ENCODE measurements around the gene KCNMA1. TPM values are rescaled to one million over a fixed set of nuclear protein-coding genes. Genes with fewer than 3 reads are reported as not detected.
"Not testable (repeated sequence)": the region's sequence is repeated elsewhere in the genome, so short reads cannot be mapped to it uniquely, and the experiment has no call there.

KCNMA1 gene
- total RNA-seq, 1 donor from 2014 or later: 0.21 TPM

GRCh38 chr10:77673101-77673500, 35.5 kb upstream of the KCNMA1 start:
- intact Hi-C loops (cut with micrococcal nuclease): no loop called here
- no peak overlapping the region for H3K4me3 Mint-ChIP-seq (ENCODE audit: low read depth)
- H3K9me3 Mint-ChIP-seq: no peaks in the 10 kb centered on the region
- H3K4me1 Mint-ChIP-seq (ENCODE audit: low read depth): no peaks in the 10 kb centered on the region
- no peak for DNase-seq (ENCODE audit: low spot score)
- no peaks in the 10 kb centered on the region for H3K36me3 Mint-ChIP-seq (ENCODE audit: low read depth)
- H3K27ac Mint-ChIP-seq: no peak overlapping the region
- peaks cover 5% of the 10 kb centered on the region for H3K27me3 Mint-ChIP-seq (ENCODE audit: low read depth)

GRCh38 chr10:77671594-77672252, 34.1 kb upstream of the KCNMA1 start:
- intact Hi-C loops (cut with micrococcal nuclease): no loop called here
- no peaks in the 10 kb centered on the region for H3K4me1 Mint-ChIP-seq (ENCODE audit: low read depth)
- H3K4me3 Mint-ChIP-seq (ENCODE audit: low read depth): no peak overlapping the region
- H3K27ac Mint-ChIP-seq: no peak overlapping the region
- DNase-seq (ENCODE audit: low spot score): no peak
- no peaks in the 10 kb centered on the region for H3K9me3 Mint-ChIP-seq
- H3K27me3 Mint-ChIP-seq (ENCODE audit: low read depth): peaks cover 4% of the 10 kb centered on the region
- no peaks in the 10 kb centered on the region for H3K36me3 Mint-ChIP-seq (ENCODE audit: low read depth)

- Mint-ChIP-seq H3K36me3 (ENCODE audit: low read depth) (no peaks in the 10 kb centered on the region), H3K27me3 (ENCODE audit: low read depth) (peaks cover 4% of the 10 kb centered on the region), H3K4me1 (ENCODE audit: low read depth) (no peaks in the 10 kb centered on the region), H3K27ac (no peak overlapping the region), H3K4me3 (ENCODE audit: low read depth) (no peak overlapping the region), H3K9me3 (no peaks in the 10 kb centered on the region)
- intact Hi-C loops (cut with micrococcal nuclease): no loop called here
- no peak for DNase-seq (ENCODE audit: low spot score)
These were observed 33.3 kb upstream of the KCNMA1 start for GRCh38 chr10:77670817-77671443.

GRCh38 chr10:77669892-77670291, 32.3 kb upstream of the KCNMA1 start:
- peaks cover 4% of the 10 kb centered on the region for H3K27me3 Mint-ChIP-seq (ENCODE audit: low read depth)
- no peak overlapping the region for H3K4me3 Mint-ChIP-seq (ENCODE audit: low read depth)
- no peaks in the 10 kb centered on the region for H3K9me3 Mint-ChIP-seq
- no peak overlapping the region for H3K27ac Mint-ChIP-seq
- DNase-seq (ENCODE audit: low spot score): no peak
- no peaks in the 10 kb centered on the region for H3K36me3 Mint-ChIP-seq (ENCODE audit: low read depth)
- no peaks in the 10 kb centered on the region for H3K4me1 Mint-ChIP-seq (ENCODE audit: low read depth)
- intact Hi-C loops (cut with micrococcal nuclease): no loop called here

GRCh38 chr10:77667426-77668324, 30.1 kb upstream of the KCNMA1 start:
- no peaks in the 10 kb centered on the region for H3K36me3 Mint-ChIP-seq (ENCODE audit: low read depth)
- H3K9me3 Mint-ChIP-seq: no peaks in the 10 kb centered on the region
- intact Hi-C loops (cut with micrococcal nuclease): no loop called here
- no peak for DNase-seq (ENCODE audit: low spot score)
- no peaks in the 10 kb centered on the region for H3K4me1 Mint-ChIP-seq (ENCODE audit: low read depth)
- H3K27me3 Mint-ChIP-seq (ENCODE audit: low read depth): no peaks in the 10 kb centered on the region
- H3K4me3 Mint-ChIP-seq (ENCODE audit: low read depth): no peak overlapping the region
- H3K27ac Mint-ChIP-seq: no peak overlapping the region

GRCh38 chr10:77666821-77667220, 29.2 kb upstream of the KCNMA1 start:
- Mint-ChIP-seq H3K27me3 (ENCODE audit: low read depth) (no peaks in the 10 kb centered on the region), H3K9me3 (no peaks in the 10 kb centered on the region), H3K27ac (no peak overlapping the region), H3K36me3 (ENCODE audit: low read depth) (no peaks in the 10 kb centered on the region), H3K4me1 (ENCODE audit: low read depth) (no peaks in the 10 kb centered on the region), H3K4me3 (ENCODE audit: low read depth) (no peak overlapping the region)
- intact Hi-C loops (cut with micrococcal nuclease): no loop called here
- DNase-seq (ENCODE audit: low spot score): no peak

- intact Hi-C loops (cut with micrococcal nuclease): no loop called here
- H3K4me3 Mint-ChIP-seq (ENCODE audit: low read depth): no peak overlapping the region
- no peaks in the 10 kb centered on the region for H3K9me3 Mint-ChIP-seq
- DNase-seq (ENCODE audit: low spot score): no peak
- no peaks in the 10 kb centered on the region for H3K4me1 Mint-ChIP-seq (ENCODE audit: low read depth)
- no peaks in the 10 kb centered on the region for H3K36me3 Mint-ChIP-seq (ENCODE audit: low read depth)
- no peaks in the 10 kb centered on the region for H3K27me3 Mint-ChIP-seq (ENCODE audit: low read depth)
- no peak overlapping the region for H3K27ac Mint-ChIP-seq
These were observed 27.1 kb upstream of the KCNMA1 start for GRCh38 chr10:77664696-77665095.

- H3K27ac Mint-ChIP-seq: no peak overlapping the region
- intact Hi-C loops (cut with micrococcal nuclease): no loop called here
- H3K9me3 Mint-ChIP-seq: no peaks in the 10 kb centered on the region
- no peaks in the 10 kb centered on the region for H3K4me1 Mint-ChIP-seq (ENCODE audit: low read depth)
- H3K27me3 Mint-ChIP-seq (ENCODE audit: low read depth): no peaks in the 10 kb centered on the region
- no peak for DNase-seq (ENCODE audit: low spot score)
- H3K36me3 Mint-ChIP-seq (ENCODE audit: low read depth): no peaks in the 10 kb centered on the region
- no peak overlapping the region for H3K4me3 Mint-ChIP-seq (ENCODE audit: low read depth)
These were observed 26.4 kb upstream of the KCNMA1 start for GRCh38 chr10:77664008-77664407.

GRCh38 chr10:77661674-77662073, 24.1 kb upstream of the KCNMA1 start:
- intact Hi-C loops (cut with micrococcal nuclease): no loop called here
- peaks cover 2% of the 10 kb centered on the region for H3K27me3 Mint-ChIP-seq (ENCODE audit: low read depth)
- H3K36me3 Mint-ChIP-seq (ENCODE audit: low read depth): no peaks in the 10 kb centered on the region
- H3K27ac Mint-ChIP-seq: no peak overlapping the region
- H3K9me3 Mint-ChIP-seq: no peaks in the 10 kb centered on the region
- no peak overlapping the region for H3K4me3 Mint-ChIP-seq (ENCODE audit: low read depth)
- H3K4me1 Mint-ChIP-seq (ENCODE audit: low read depth): no peaks in the 10 kb centered on the region
- DNase-seq (ENCODE audit: low spot score): no peak

- DNase-seq (ENCODE audit: low spot score): no peak
- H3K27ac Mint-ChIP-seq: no peak overlapping the region
- intact Hi-C loops (cut with micrococcal nuclease): no loop called here
- H3K36me3 Mint-ChIP-seq (ENCODE audit: low read depth): no peaks in the 10 kb centered on the region
- H3K27me3 Mint-ChIP-seq (ENCODE audit: low read depth): peaks cover 2% of the 10 kb centered on the region
- H3K4me3 Mint-ChIP-seq (ENCODE audit: low read depth): no peak overlapping the region
- no peaks in the 10 kb centered on the region for H3K9me3 Mint-ChIP-seq
- no peaks in the 10 kb centered on the region for H3K4me1 Mint-ChIP-seq (ENCODE audit: low read depth)
These were observed 23.5 kb upstream of the KCNMA1 start for GRCh38 chr10:77661100-77661499.

GRCh38 chr10:77659046-77659670, 21.6 kb upstream of the KCNMA1 start:
- H3K4me3 Mint-ChIP-seq (ENCODE audit: low read depth); H3K27ac Mint-ChIP-seq; H3K36me3 Mint-ChIP-seq (ENCODE audit: low read depth); H3K9me3 Mint-ChIP-seq; H3K27me3 Mint-ChIP-seq (ENCODE audit: low read depth); H3K4me1 Mint-ChIP-seq (ENCODE audit: low read depth); DNase-seq (ENCODE audit: low spot score); intact Hi-C loops (cut with micrococcal nuclease): not testable (repeated sequence)

- intact Hi-C loops (cut with micrococcal nuclease): no loop called here
- DNase-seq (ENCODE audit: low spot score): no peak
- Mint-ChIP-seq H3K4me3 (ENCODE audit: low read depth) (no peak overlapping the region), H3K27ac (no peak overlapping the region), H3K9me3 (no peaks in the 10 kb centered on the region), H3K27me3 (ENCODE audit: low read depth) (peaks cover 11% of the 10 kb centered on the region), H3K4me1 (ENCODE audit: low read depth) (no peaks in the 10 kb centered on the region), H3K36me3 (ENCODE audit: low read depth) (no peaks in the 10 kb centered on the region)
These were observed 15.6 kb upstream of the KCNMA1 start for GRCh38 chr10:77653210-77653609.

All from activated T-helper 2 cell treated with anti-CD3 and anti-CD28 coated beads, Interferon-gamma antibody, Interleukin-2, Interleukin-4, amounts not matched to agents 10 μg/mL and 5 μg/mL and 100 μg/mL, durations not matched to agents 14 hours and 24 hours and 36 hours (primary cell).